ENCODE data around the gene CDKN2B-AS1.
A peak's percentile ranks its signal among the peaks of the same experiment; 100 is the strongest.

The CDKN2B-AS1 gene

DNA sequence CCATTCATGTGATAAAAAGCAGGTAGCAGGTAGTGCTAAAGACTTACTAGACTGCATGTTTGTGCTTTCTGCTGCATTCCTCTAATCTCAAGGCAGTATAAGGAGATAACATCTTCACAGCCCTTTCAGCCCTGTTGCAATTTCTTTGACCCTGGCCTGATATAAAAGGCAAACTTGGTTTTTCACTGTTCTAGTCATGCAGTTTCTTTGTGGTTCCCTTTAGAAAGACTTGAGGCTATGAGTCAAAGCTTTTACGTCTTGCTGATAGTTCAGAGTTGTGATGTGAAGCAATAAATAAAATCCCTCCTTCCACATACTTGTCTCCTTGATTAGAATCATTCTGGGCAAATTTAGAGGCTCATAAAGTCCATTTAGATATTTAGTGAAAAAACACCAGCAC, 103.1 kb downstream of the CDKN2B-AS1 start:
- TF ChIP-seq CTCF (IDR thresholded peaks at IDR 0.05; ENCODE audit: extremely low read depth, missing control alignments): no peak
- no peak for DNase-seq (ENCODE audit: low spot score)

DNA sequence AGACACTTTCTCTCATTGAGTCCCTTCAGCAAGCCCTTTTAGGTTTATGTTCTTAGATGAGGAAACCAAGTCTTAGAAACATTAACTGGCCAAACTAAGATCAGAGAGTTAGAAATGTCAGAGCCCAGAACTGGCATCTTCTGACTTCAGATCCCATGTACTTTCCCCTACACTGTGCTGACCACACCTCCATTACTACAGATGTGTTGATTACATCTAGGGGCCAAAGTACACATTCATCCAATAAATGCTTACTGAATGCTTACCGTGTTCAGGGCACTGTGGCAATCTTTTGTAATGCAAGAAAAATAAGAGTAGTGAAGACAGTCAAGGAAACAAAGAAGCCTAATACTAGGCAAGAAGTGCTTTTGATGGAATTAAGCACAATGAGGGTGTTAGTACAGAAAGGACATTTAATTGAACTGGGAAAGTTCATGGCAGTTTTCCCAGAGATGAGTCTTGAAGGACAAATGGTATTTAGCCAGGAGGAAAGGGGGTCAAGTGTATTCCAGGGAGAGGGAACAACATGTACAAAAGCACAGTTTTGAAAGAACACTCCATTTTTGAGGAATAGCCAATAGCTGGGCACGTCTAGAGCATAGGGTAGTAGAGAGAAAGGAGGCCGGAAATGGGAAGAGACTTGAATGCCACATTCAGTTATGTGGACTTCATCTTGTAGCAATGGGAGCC, 104.2 kb downstream of the CDKN2B-AS1 start:
- no peak for DNase-seq (ENCODE audit: low spot score)
- no peak for TF ChIP-seq CTCF (IDR thresholded peaks at IDR 0.05; ENCODE audit: extremely low read depth, missing control alignments)

DNA sequence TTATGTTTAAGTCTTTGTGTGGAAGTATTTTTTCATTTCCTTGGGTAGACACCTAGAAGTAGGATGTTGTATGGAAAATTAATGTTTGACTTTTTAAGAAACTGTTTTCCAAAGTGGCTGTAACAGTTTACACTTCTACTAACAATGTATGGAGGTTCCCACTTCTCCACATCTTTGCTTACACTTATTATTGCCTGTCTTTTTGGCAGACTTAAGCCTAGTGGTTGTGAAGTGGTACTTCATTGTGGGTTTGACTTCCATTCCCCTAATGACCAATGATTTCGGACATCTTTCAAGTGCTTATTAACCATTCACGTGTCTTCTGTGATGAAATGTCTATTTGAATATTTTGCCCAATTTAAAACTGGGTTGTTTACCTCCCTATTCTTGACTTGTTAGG, 106.0 kb downstream of the CDKN2B-AS1 start:
- no peak for DNase-seq (ENCODE audit: low spot score)
- no peak for TF ChIP-seq CTCF (IDR thresholded peaks at IDR 0.05; ENCODE audit: extremely low read depth, missing control alignments)

DNA sequence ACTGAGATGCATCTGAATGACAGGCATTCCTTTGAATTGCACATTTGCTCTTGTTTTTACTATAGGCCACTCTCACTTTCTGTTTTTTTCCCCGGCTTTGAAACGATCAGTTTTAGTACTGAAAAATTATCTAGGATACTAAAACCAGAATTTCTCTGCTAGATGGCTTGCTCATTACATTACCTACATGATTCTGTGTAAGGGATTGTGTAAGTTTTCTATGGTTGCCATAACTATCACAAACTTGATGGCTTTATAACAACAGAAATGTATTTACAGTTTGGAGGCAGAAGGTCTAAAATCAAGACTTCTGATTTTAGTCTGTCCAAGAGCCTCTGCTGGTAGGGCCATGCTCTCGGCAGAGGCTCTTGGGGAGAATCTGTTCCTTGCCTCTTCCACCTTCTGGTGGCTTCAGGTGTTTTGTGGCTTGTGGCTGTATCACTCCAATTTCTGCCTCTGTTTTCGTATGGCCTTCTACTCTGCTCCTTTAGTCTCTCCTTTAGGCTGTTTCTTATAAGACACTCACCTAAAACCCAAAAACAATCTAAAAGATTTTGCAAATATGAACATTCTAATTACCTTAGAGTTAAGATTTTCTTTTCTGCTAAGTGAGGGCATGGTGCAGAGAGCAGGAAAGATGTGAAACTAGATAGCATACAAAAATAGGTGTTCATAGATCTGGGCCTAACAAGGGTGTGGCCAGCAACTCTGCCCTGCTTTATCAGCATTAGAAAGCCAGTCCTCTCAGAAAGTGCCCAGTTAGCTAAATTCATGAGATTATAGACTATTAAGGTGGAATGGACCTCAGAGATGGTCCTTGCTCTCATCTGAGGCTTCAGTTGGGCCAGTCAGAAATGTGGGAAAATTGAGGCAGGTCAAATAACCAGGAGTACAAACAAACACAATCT, 107.8 kb downstream of the CDKN2B-AS1 start:
- TF ChIP-seq CTCF (IDR thresholded peaks at IDR 0.05; ENCODE audit: extremely low read depth, missing control alignments): no peak
- DNase-seq (ENCODE audit: low spot score): no peak

DNA sequence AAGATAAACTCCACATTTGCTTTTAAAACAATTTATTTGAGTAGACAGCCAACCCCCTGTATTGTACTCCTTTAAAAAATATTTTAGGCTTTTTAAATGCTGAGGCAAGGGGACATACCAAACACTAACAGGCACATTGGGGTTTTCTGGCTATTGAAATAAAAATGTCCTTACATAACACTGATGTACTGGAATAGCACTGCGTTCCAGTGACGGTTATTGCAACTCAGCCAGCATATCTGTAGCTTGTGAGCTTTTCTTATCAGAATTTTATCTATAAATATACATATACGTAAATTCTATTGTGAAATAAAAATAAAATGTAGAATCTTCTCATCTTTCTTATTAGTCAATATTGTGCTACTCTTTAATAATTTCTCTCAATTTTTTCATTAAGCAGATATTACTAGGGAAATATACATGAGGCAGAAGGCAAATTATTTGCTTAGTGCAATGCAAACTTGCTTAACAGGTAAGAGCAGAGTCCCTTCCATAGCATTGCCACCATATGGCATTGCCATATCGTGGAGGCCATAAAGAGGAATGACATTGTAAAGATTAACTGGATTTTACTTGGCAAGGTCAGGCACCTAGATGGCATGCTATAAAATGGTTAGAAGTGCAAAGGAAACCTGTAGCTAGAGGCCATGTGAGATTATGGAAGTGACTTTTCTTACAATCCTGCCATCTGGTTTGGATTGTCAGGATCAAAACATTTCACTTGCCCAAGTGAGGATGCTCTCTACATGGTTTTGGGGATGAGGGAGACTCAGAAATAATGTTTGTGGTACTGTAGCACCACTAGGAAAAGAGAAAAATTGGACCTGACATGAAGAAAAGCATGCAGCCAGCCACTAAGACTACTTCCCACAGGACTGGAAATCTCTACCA, 109.3 kb downstream of the CDKN2B-AS1 start:
- TF ChIP-seq CTCF (IDR thresholded peaks at IDR 0.05; ENCODE audit: extremely low read depth, missing control alignments): no peak
- no peak for DNase-seq (ENCODE audit: low spot score)

- DNase-seq (ENCODE audit: low spot score): peak; percentile 45
- TF ChIP-seq CTCF (IDR thresholded peaks at IDR 0.05; ENCODE audit: extremely low read depth, missing control alignments): no peak
These were observed 110.6 kb downstream of the CDKN2B-AS1 start for GRCh38 chr9:22105005-22105722.
